GM18508 (cell line): ENCODE data around the gene CC2D1A.

Experiments used
- ATAC-seq: cut with Tn5 transposase; IDR thresholded peaks from one replicate; pipeline ENCODE4 v1.9.1; 2021; ENCODE audit warnings: moderate number of reproducible peaks; ENCODE audit not compliant: insufficient read depth, unreplicated experiment

Gene CC2D1A

GRCh38 chr19:13876834-13877233 lies 29.2 kb upstream of the CC2D1A start, which contains the start of gene NANOS3:
Gene NANOS3 (plus strand): TSS chr19:13877134. CDS start chr19:13877249, 115 bp downstream.
- no peak for ATAC-seq

GRCh38 chr19:13877303-13877702 lies 28.7 kb upstream of the CC2D1A start:
- ATAC-seq, result no peak

- peak; percentile 43 for ATAC-seq
Measured at GRCh38 chr19:13880059-13881043, 25.6 kb upstream of the CC2D1A start.

GRCh38 chr19:13881251-13881691 lies 24.7 kb upstream of the CC2D1A start:
- no peak for ATAC-seq

GRCh38 chr19:13881692-13882418 lies 24.1 kb upstream of the CC2D1A start:
- ATAC-seq, result no peak

- ATAC-seq, result no peak
Measured at GRCh38 chr19:13882419-13882795, 23.6 kb upstream of the CC2D1A start.

- no peak for ATAC-seq
Measured at GRCh38 chr19:13882836-13883235, 23.2 kb upstream of the CC2D1A start.

- no peak for ATAC-seq
Measured at GRCh38 chr19:13883516-13884064, 22.4 kb upstream of the CC2D1A start.

GRCh38 chr19:13884726-13885591 lies 21.0 kb upstream of the CC2D1A start:
- no peak for ATAC-seq

GRCh38 chr19:13885826-13886365 lies 20.1 kb upstream of the CC2D1A start:
- no peak for ATAC-seq

GRCh38 chr19:13887018-13887436 lies 19.0 kb upstream of the CC2D1A start:
- ATAC-seq, result no peak

GRCh38 chr19:13887517-13887916 lies 18.5 kb upstream of the CC2D1A start:
- ATAC-seq, result no peak

GRCh38 chr19:13888281-13888680 lies 17.7 kb upstream of the CC2D1A start:
- no peak for ATAC-seq

- no peak for ATAC-seq
Measured at GRCh38 chr19:13890136-13890535, 15.9 kb upstream of the CC2D1A start.

- ATAC-seq, result no peak
Measured at GRCh38 chr19:13892870-13893269, 13.1 kb upstream of the CC2D1A start.

GRCh38 chr19:13894552-13894951 lies 11.4 kb upstream of the CC2D1A start:
- no peak for ATAC-seq

GRCh38 chr19:13896227-13896626 lies 9.8 kb upstream of the CC2D1A start:
- ATAC-seq, result no peak

GRCh38 chr19:13899393-13899792 lies 6.6 kb upstream of the CC2D1A start:
- no peak for ATAC-seq

GRCh38 chr19:13899912-13900584 lies 6.0 kb upstream of the CC2D1A start:
- no peak for ATAC-seq
